Tibial nerve (tissue), 3 donors: ENCODE measurements around the gene CEP112.

ENCODE experiments used
- CTCF ChIP-seq, 5 experiments: fragments of 200-600 bp in 3 of 5; fragments of 450-650 bp in 2 of 5; sonication (generic) in 3 of 5; IDR thresholded peaks; one replicate each; pipeline ENCODE4 v1.5.1; 2016 to 2019; ENCODE audit warnings: antibody characterized with exemption in 5 of 5, mild to moderate bottlenecking in 3 of 5, moderate library complexity in 2 of 5
- POLR2A ChIP-seq, 2 donors: fragments of 450-650 bp; IDR thresholded peaks; one replicate each; pipeline ENCODE4 v1.6.1; 2017; ENCODE audit warnings: antibody characterized with exemption in 2 of 2, mild to moderate bottlenecking in 2 of 2, moderate library complexity in 2 of 2

GRCh38 chr17:65756760-65757159, 435.2 kb downstream of the CEP112 start:
- TF ChIP-seq CTCF (IDR thresholded peaks at IDR 0.05) (no peak), POLR2A (IDR thresholded peaks at IDR 0.05) (no peak)
